PC-9 (cell line): ENCODE data around the gene LRRC53. TPM values are rescaled to one million over a fixed set of nuclear protein-coding genes. Genes with fewer than 3 reads are reported as not detected.

ENCODE experiments used
- BruUV-seq: library from RNA; stranded (reverse); fragments of 400-500 nt; replicated peaks from 2 replicates; lab custom pipeline; 2021; lab: Mats Ljungman, UMichigan
- CTCF ChIA-PET: fragments of 300-600 bp; sonication (Branson Sonifier 250); formaldehyde crosslinking; loops from one replicate; lab custom pipeline; 2022; ENCODE audit warnings: antibody characterized with exemption; lab: Charles Lee
- POLR2A ChIA-PET: fragments of 300-600 bp; sonication (Branson Sonifier 250); formaldehyde crosslinking; loops from one replicate; lab custom pipeline; 2022; ENCODE audit warnings: antibody characterized with exemption; ENCODE audit not compliant: unreplicated experiment; lab: Charles Lee
- DNase-seq, 2 experiments: peaks; one replicate each; pipeline versions ENCODE4 v3.0.0 to v3.0.0-alpha.2; 2015 to 2022; ENCODE audit warnings: mixed read lengths in 1 of 2
- H2AFZ ChIP-seq: fragments of 200-600 bp; sonication (generic); 2 replicates; pipeline ENCODE4 v1.8.1; 2017; ENCODE audit warnings: antibody characterized with exemption
- H3F3A ChIP-seq: fragments of 200-600 bp; sonication (generic); 2 replicates; pipeline ENCODE4 v1.8.1; 2017; ENCODE audit warnings: antibody characterized with exemption, mild to moderate bottlenecking, low read depth; ENCODE audit not compliant: insufficient read depth
- H3K27ac ChIP-seq: fragments of 200-600 bp; sonication (generic); 2 replicates; pipeline ENCODE4 v1.6.1; 2016; ENCODE audit warnings: mixed run types
- H3K27me3 ChIP-seq: fragments of 200-600 bp; sonication (generic); 2 replicates; pipeline ENCODE4 v1.6.1; 2016; ENCODE audit warnings: low read depth, mixed run types; ENCODE audit not compliant: insufficient read depth
- H3K36me3 ChIP-seq: fragments of 200-600 bp; sonication (generic); 2 replicates; pipeline ENCODE4 v1.6.1; 2016; ENCODE audit warnings: low read depth, mixed run types
- H3K4me1 ChIP-seq: fragments of 200-600 bp; sonication (generic); replicated peaks from 2 replicates; pipeline ENCODE4 v1.6.1; 2016; ENCODE audit warnings: mixed run types; ENCODE audit not compliant: insufficient read depth
- H3K4me2 ChIP-seq: fragments of 200-600 bp; sonication (generic); 2 replicates; pipeline ENCODE4 v1.6.1; 2017; ENCODE audit warnings: mixed run types
- H3K4me3 ChIP-seq: fragments of 200-600 bp; sonication (generic); 2 replicates; pipeline ENCODE4 v1.6.1; 2016; ENCODE audit warnings: mixed run types
- H3K79me2 ChIP-seq: fragments of 200-600 bp; sonication (generic); 2 replicates; pipeline ENCODE4 v1.6.1; 2017; ENCODE audit warnings: low read depth, mixed run types
- H3K9me2 ChIP-seq: fragments of 200-600 bp; sonication (generic); 2 replicates; pipeline ENCODE4 v1.8.1; 2017; ENCODE audit warnings: mild to moderate bottlenecking; ENCODE audit not compliant: insufficient read depth
- H3K9me3 ChIP-seq: fragments of 200-600 bp; sonication (generic); 2 replicates; pipeline ENCODE4 v1.8.1; 2016; ENCODE audit warnings: low read depth; ENCODE audit not compliant: insufficient read depth
- H4K20me1 ChIP-seq: fragments of 200-600 bp; sonication (generic); 2 replicates; pipeline ENCODE4 v1.8.1; 2017; ENCODE audit not compliant: insufficient read depth
- EZH2 ChIP-seq: fragments of 200-600 bp; sonication (generic); IDR thresholded peaks from 2 replicates; pipeline ENCODE4 v1.8.0; 2017; ENCODE audit warnings: antibody characterized with exemption, low read depth
- intact Hi-C: fragments of 100-400 bp; cut with micrococcal nuclease; formaldehyde crosslinking; loops from one replicate; pipeline ENCODE4 v1.10.0; 2022; ENCODE audit not compliant: unreplicated experiment
- total RNA-seq: library from RNA; stranded (reverse); gene quantifications from 2 replicates; pipeline ENCODE4 v1.2.3, GENCODE V29; 2021
- TF ChIP-seq, protein P1 (sequence below): fragments of 200-600 bp; sonication (generic); conservative IDR thresholded peaks from 2 replicates; pipeline ENCODE4 v1.6.1; 2017; ENCODE audit warnings: mixed run types, antibody characterized with exemption, mild to moderate bottlenecking, moderate library complexity

The LRRC53 gene
- total RNA-seq, 1 experiment from 2014 or later = not detected

DNA sequence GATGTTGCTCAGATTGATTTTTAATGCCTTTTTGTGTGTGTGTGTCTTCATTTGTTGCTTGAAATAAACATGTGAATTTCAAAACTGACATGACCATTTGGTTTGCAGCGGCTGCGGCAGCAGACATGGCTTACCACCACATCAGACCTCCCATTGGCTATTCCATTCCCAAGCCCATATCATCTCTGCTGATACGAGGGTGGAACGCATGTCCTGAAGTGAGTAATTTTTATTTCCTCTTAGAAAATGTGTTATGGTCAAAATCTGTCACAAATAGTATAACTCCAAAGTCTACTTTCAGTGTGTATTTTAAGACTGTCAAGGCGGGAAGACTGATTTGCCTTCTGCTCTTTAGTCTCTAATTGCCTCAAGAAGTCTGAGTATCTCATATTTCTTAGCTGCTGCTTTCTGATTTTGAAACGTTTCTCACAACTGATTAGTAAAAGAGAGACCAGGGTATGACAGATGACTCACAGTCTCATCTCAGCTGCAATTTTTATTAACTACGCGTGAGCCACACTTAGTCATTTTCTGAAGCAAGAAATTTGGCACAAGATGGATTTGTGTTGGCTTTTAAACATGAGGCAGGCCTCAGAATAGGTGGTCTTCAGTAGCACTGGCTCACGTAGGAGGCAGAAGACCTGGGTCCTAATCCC lies 49.0 kb downstream of the LRRC53 start:
- BruUV-seq = no TSS peak
- CTCF ChIA-PET = no interaction called here
- DNase-seq = no peak

GRCh38 chr1:74457253-74457652 lies 55.2 kb downstream of the LRRC53 start:
- CTCF ChIA-PET = no interaction called here
- no peak overlapping the region for H2AFZ ChIP-seq
- DNase-seq = no peak
- no peaks in the 10 kb centered on the region for H3K4me1 ChIP-seq
- POLR2A ChIA-PET = no interaction called here
- H3K9me3 ChIP-seq = no peaks in the 10 kb centered on the region
- no peaks in the 10 kb centered on the region for H3K79me2 ChIP-seq
- H3K27me3 ChIP-seq = no peaks in the 10 kb centered on the region
- no peak overlapping the region for H3K4me2 ChIP-seq
- intact Hi-C loops = no loop called here
- H4K20me1 ChIP-seq = no peaks in the 10 kb centered on the region
- no peak overlapping the region for H3K27ac ChIP-seq
- H3K4me3 ChIP-seq = no peak overlapping the region
- no peaks in the 10 kb centered on the region for H3F3A ChIP-seq
- H3K9me2 ChIP-seq = no peaks in the 10 kb centered on the region
- no TSS peak for BruUV-seq
- no peak for TF ChIP-seq EZH2
- TF ChIP-seq, protein P1, sequence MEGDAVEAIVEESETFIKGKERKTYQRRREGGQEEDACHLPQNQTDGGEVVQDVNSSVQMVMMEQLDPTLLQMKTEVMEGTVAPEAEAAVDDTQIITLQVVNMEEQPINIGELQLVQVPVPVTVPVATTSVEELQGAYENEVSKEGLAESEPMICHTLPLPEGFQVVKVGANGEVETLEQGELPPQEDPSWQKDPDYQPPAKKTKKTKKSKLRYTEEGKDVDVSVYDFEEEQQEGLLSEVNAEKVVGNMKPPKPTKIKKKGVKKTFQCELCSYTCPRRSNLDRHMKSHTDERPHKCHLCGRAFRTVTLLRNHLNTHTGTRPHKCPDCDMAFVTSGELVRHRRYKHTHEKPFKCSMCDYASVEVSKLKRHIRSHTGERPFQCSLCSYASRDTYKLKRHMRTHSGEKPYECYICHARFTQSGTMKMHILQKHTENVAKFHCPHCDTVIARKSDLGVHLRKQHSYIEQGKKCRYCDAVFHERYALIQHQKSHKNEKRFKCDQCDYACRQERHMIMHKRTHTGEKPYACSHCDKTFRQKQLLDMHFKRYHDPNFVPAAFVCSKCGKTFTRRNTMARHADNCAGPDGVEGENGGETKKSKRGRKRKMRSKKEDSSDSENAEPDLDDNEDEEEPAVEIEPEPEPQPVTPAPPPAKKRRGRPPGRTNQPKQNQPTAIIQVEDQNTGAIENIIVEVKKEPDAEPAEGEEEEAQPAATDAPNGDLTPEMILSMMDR = no peak
- no peaks in the 10 kb centered on the region for H3K36me3 ChIP-seq

More for the DNA sequence above, 49.0 kb downstream of the LRRC53 start:
- H3K4me2 ChIP-seq = no peak overlapping the region
- no peaks in the 10 kb centered on the region for H3K4me1 ChIP-seq
- H3K27ac ChIP-seq = no peak overlapping the region
- H3K4me3 ChIP-seq = no peak overlapping the region
- H3K9me2 ChIP-seq = no peaks in the 10 kb centered on the region
- POLR2A ChIA-PET = no interaction called here
- H2AFZ ChIP-seq = no peak overlapping the region
- no peaks in the 10 kb centered on the region for H3K27me3 ChIP-seq
- intact Hi-C loops = no loop called here
- H3K9me3 ChIP-seq = no peaks in the 10 kb centered on the region
- no peak for TF ChIP-seq EZH2
- TF ChIP-seq, protein P1 = no peak
- no peaks in the 10 kb centered on the region for H4K20me1 ChIP-seq
- H3F3A ChIP-seq = no peaks in the 10 kb centered on the region
- H3K36me3 ChIP-seq = no peaks in the 10 kb centered on the region
- no peaks in the 10 kb centered on the region for H3K79me2 ChIP-seq

- H3K9me2 ChIP-seq = no peaks in the 10 kb centered on the region
- no peaks in the 10 kb centered on the region for H3K9me3 ChIP-seq
- no peak overlapping the region for H2AFZ ChIP-seq
- CTCF ChIA-PET = no interaction called here
- H3K36me3 ChIP-seq = no peaks in the 10 kb centered on the region
- intact Hi-C loops = no loop called here
- H4K20me1 ChIP-seq = no peaks in the 10 kb centered on the region
- no peaks in the 10 kb centered on the region for H3K27me3 ChIP-seq
- H3K4me3 ChIP-seq = no peak overlapping the region
- no peak for TF ChIP-seq EZH2
- TF ChIP-seq, protein P1 = no peak
- DNase-seq = no peak
- no TSS peak for BruUV-seq
- POLR2A ChIA-PET = no interaction called here
- H3K79me2 ChIP-seq = no peaks in the 10 kb centered on the region
- no peak overlapping the region for H3K27ac ChIP-seq
- no peak overlapping the region for H3K4me2 ChIP-seq
- H3F3A ChIP-seq = no peaks in the 10 kb centered on the region
- no peaks in the 10 kb centered on the region for H3K4me1 ChIP-seq
Observed at GRCh38 chr1:74455390-74455789, 57.0 kb downstream of the LRRC53 start.
